B cell (primary cell): Measurements from ENCODE around the gene CDKAL1.

Experiments used
- EZH2 ChIP-seq: IDR thresholded peaks from 2 replicates; pipeline ENCODE4 v1.6.1; 2012; ENCODE audit warnings: borderline replicate concordance, low read depth, mild to moderate bottlenecking, moderate library complexity, low read length; ENCODE audit not compliant: insufficient read depth, poor library complexity, severe bottlenecking
- TF ChIP-seq, protein P1 (sequence below): fragments of 200-600 bp; IDR thresholded peaks from one replicate; pipeline ENCODE4 v1.8.0; 2022; ENCODE audit warnings: antibody characterized with exemption, mild to moderate bottlenecking

DNA sequence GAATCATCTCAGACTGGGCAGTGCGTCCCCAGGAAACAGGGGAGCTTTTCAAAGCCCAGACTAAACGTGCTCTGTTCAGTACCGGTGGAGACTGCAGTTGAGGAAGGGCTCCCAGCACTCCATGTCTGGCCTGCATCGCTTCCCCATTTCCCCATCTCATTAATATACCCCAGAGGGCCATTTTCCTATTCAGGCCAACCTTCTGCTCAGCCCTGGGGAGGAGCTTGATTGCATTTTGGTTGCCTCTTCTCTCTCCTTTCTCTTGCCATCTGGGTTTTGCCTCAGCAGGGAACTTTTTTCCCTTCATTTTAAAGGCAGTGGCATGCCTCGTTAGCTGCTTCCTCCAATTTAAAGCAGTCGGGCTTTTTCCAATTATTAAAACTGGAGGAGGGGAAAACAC is 665.0 kb downstream of the CDKAL1 start:
- TF ChIP-seq, protein P1, sequence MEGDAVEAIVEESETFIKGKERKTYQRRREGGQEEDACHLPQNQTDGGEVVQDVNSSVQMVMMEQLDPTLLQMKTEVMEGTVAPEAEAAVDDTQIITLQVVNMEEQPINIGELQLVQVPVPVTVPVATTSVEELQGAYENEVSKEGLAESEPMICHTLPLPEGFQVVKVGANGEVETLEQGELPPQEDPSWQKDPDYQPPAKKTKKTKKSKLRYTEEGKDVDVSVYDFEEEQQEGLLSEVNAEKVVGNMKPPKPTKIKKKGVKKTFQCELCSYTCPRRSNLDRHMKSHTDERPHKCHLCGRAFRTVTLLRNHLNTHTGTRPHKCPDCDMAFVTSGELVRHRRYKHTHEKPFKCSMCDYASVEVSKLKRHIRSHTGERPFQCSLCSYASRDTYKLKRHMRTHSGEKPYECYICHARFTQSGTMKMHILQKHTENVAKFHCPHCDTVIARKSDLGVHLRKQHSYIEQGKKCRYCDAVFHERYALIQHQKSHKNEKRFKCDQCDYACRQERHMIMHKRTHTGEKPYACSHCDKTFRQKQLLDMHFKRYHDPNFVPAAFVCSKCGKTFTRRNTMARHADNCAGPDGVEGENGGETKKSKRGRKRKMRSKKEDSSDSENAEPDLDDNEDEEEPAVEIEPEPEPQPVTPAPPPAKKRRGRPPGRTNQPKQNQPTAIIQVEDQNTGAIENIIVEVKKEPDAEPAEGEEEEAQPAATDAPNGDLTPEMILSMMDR: no peak
- no peak for TF ChIP-seq EZH2
